Smooth muscle cell (in vitro differentiated cells): ENCODE results near the gene TENM3. TPM values are rescaled to one million over a fixed set of nuclear protein-coding genes. Genes with fewer than 3 reads are reported as not detected.

Source experiments
- DNase-seq: peaks from one replicate; lab custom pipeline; 2025; ENCODE audit not compliant: unreplicated experiment; lab: John Stamatoyannopoulos, UW
- H2AFZ ChIP-seq: fragments of 200-600 bp; sonication (generic); 2 replicates; pipeline ENCODE4 v1.6.0; 2016; ENCODE audit warnings: antibody characterized with exemption, low read depth, mild to moderate bottlenecking
- H3F3A ChIP-seq: fragments of 200-600 bp; sonication (generic); 2 replicates; pipeline ENCODE4 v1.6.0; 2017; ENCODE audit warnings: antibody characterized with exemption, low read depth
- H3K27ac ChIP-seq: fragments of 200-600 bp; sonication (generic); 2 replicates; pipeline ENCODE4 v1.5.1; 2016; ENCODE audit warnings: low read depth, mild to moderate bottlenecking
- H3K27me3 ChIP-seq: fragments of 200-600 bp; sonication (generic); 2 replicates; pipeline ENCODE4 v1.6.1; 2016; ENCODE audit warnings: low read depth, mild to moderate bottlenecking
- H3K36me3 ChIP-seq: fragments of 200-600 bp; sonication (generic); 2 replicates; pipeline ENCODE4 v1.5.1; 2016; ENCODE audit warnings: low read depth
- H3K4me1 ChIP-seq: fragments of 200-600 bp; sonication (generic); 2 replicates; pipeline ENCODE4 v1.5.1; 2016; ENCODE audit warnings: low read depth
- H3K4me2 ChIP-seq: fragments of 200-600 bp; sonication (generic); 2 replicates; pipeline ENCODE4 v1.6.0; 2016; ENCODE audit warnings: mild to moderate bottlenecking
- H3K4me3 ChIP-seq: fragments of 200-600 bp; sonication (generic); 2 replicates; pipeline ENCODE4 v1.5.1; 2016; ENCODE audit warnings: mild to moderate bottlenecking
- H3K79me2 ChIP-seq: fragments of 200-600 bp; sonication (generic); 2 replicates; pipeline ENCODE4 v1.6.0; 2016; ENCODE audit warnings: low read depth, mild to moderate bottlenecking
- H3K9ac ChIP-seq: fragments of 200-600 bp; sonication (generic); 2 replicates; pipeline ENCODE4 v1.6.0; 2016; ENCODE audit warnings: low read depth
- H3K9me3 ChIP-seq: fragments of 200-600 bp; sonication (generic); replicated peaks from 2 replicates; pipeline ENCODE4 v1.5.1; 2016; ENCODE audit warnings: low read depth
- H4K20me1 ChIP-seq: fragments of 200-600 bp; sonication (generic); 2 replicates; pipeline ENCODE4 v1.6.0; 2016; ENCODE audit warnings: low read depth
- CTCF ChIP-seq: fragments of 200-600 bp; sonication (generic); IDR thresholded peaks from 2 replicates; pipeline ENCODE4 v1.5.1; 2017; ENCODE audit warnings: borderline replicate concordance, mild to moderate bottlenecking, antibody characterized with exemption; ENCODE audit not compliant: insufficient read depth, poor library complexity, severe bottlenecking
- WGBS: methylation state at CpG from one replicate; pipeline ENCODE4 v1.1.7; 2016; ENCODE audit warnings: low lambda C conversion rate; 5-methylcytosine and 5-hydroxymethylcytosine counted together
- polyA plus RNA-seq: library from polyadenylated mRNA; unstranded; fragments of >200 nt; fragmentation: Nextera tagmentation; extraction: Ambion mirVana; gene quantifications from 2 replicates; pipeline ENCODE4 v1.2.1, GENCODE V29; 2016
- small RNA-seq: library from RNA; depleted of rRNA; stranded (forward); fragments of <200 nt; gene quantifications from one replicate; pipeline ENCODE3, GENCODE V24; 2014
- total RNA-seq: library from RNA; depleted of rRNA; stranded (reverse); fragments of >200 nt; gene quantifications from 2 replicates; pipeline ENCODE4 v1.2.3, GENCODE V29; 2014

The TENM3 gene
- total and polyA plus RNA-seq, 2 experiments from 2014 or later: 46.9 to 295 TPM

- Histone ChIP-seq H3K27me3 (no peaks in the 10 kb centered on the region), H3K4me3 (no peak overlapping the region), H3F3A (no peaks in the 10 kb centered on the region), H3K27ac (no peak overlapping the region), H3K9ac (no peak overlapping the region), H3K9me3 (no peaks in the 10 kb centered on the region), H3K79me2 (no peaks in the 10 kb centered on the region), H3K4me1 (no peaks in the 10 kb centered on the region), H2AFZ (no peak overlapping the region), H3K36me3 (no peaks in the 10 kb centered on the region), H4K20me1 (no peaks in the 10 kb centered on the region), H3K4me2 (no peak overlapping the region)
- TF ChIP-seq CTCF: no peak
- 91% methylated on average over 27 of the region's 27 CpGs for WGBS
- DNase-seq: no peak
These were observed 604.6 kb downstream of the TENM3 start for GRCh38 chr4:182847576-182848450.

- no peak overlapping the region for H3K9ac ChIP-seq
- TF ChIP-seq CTCF: no peak
- H4K20me1 ChIP-seq: no peaks in the 10 kb centered on the region
- no peak overlapping the region for H3K4me2 ChIP-seq
- no peak for DNase-seq
- no peak overlapping the region for H3K4me3 ChIP-seq
- H3K9me3 ChIP-seq: no peaks in the 10 kb centered on the region
- H3K79me2 ChIP-seq: no peaks in the 10 kb centered on the region
- H3F3A ChIP-seq: no peaks in the 10 kb centered on the region
- no peak overlapping the region for H3K27ac ChIP-seq
- 95% methylated on average over 6 of the region's 6 CpGs for WGBS
- H3K36me3 ChIP-seq: no peaks in the 10 kb centered on the region
- H3K4me1 ChIP-seq: no peaks in the 10 kb centered on the region
- no peaks in the 10 kb centered on the region for H3K27me3 ChIP-seq
- no peak overlapping the region for H2AFZ ChIP-seq
These were observed 605.5 kb downstream of the TENM3 start for GRCh38 chr4:182848685-182849084.

Small RNA genes lying within 50 kb of the gene (small RNA-seq; reads per million reads assigned to genes)
- gene RN7SKP67 (not detected), gene RNU2-34P (not detected)
